EL (cell line): ENCODE measurements around the gene UBXN2A.

Experiments
- DNase-seq: peaks from one replicate; pipeline ENCODE4 v3.0.0-alpha.2; 2016

Gene UBXN2A, protein sequence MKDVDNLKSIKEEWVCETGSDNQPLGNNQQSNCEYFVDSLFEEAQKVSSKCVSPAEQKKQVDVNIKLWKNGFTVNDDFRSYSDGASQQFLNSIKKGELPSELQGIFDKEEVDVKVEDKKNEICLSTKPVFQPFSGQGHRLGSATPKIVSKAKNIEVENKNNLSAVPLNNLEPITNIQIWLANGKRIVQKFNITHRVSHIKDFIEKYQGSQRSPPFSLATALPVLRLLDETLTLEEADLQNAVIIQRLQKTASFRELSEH

DNA sequence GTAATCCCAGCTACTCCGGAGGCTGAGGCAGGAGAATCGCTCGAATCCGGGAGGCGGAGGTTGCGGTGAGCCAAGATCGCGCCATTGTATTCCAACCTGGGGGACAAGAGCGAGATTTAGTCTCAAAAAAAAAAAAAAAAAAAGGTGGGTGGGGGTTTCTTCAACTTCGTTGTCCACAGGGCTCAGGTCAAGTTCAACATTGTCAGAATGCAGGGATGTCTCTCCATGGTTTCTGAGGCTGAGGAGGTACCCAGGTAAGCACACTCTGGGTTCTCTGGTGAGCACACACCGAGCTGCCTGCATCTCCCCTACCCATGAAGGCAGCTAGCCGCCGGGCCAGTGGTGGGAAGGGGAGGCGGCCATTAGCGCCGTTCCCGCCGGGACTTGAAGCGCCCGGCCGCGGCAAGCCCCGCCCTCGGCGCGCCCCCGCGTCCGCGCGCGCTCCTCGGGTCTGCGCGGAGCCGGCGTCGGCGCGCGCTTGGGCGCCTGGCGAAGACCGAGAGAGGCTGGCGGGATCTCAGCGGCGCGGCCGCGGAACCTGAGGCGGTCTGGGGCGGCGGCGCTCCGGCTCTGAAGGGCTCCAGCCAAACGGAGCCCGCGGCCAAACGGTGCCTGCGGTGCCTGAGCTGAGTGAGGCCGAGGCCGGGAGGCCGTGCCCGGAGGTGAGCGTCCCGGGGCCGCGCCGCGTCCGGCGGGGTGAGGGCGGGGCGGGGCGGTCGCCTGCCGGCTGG is at the start of gene UBXN2A:
TSS of gene UBXN2A (plus strand) at position 477 of the 731 bp plus-strand sequence. CDS start 17,852 bp downstream, outside the sequence.
- DNase-seq = peak; percentile 83

DNA sequence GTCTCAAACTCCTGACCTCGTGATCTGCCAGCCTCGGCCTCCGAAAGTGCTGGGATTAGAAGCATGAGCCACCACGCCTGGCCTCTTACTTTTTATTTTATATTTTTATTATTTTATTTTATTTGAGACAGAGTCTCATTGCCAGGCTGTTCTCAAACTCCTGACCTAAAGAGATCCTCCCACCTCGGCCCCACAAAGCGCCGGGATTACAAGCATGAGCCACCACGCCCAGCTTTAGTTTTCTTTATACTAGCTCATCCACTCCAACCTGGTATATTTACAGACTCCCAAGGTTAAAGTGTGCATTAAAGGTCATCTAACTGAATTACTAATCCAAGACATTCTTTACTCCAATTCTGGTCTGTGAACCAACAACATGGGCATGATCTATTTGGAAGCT is 40.1 kb upstream of the UBXN2A start:
- no peak for DNase-seq

DNA sequence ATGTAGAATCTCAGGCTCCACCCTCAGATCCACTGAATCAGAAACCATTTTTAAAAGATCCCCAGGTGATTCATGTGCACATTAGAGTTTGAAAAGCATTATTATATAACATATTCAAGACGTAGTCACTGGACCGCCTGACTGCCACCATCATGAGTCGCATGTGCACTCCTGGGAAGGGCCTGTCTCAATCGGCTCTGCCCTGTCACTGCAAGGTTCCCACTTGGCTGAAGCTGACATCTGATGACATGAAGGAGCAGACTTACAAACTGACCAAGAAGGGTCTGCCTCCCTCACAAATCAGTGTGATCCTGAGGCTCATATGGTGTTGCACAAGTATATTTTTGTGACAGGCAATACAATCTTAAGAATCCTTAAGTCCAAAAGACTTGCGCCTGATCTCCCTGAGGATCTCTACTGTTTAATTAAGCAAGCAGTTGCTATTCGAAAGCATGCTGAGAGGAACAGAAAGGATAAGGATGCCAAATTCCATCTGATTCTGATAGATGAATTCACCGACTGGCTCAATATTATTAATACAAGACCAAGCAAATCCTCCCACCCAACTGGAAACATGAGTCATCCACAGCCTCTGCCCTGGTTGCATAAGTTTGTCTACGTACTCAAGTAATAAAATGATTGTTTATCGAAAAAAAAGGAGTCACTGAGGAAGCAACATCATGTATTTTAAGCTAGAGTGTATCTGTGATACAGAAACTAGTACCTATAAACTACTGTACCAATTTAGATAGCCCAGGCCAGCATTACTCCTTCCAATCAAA is 39.5 kb upstream of the UBXN2A start:
- peak; percentile 81 for DNase-seq

DNA sequence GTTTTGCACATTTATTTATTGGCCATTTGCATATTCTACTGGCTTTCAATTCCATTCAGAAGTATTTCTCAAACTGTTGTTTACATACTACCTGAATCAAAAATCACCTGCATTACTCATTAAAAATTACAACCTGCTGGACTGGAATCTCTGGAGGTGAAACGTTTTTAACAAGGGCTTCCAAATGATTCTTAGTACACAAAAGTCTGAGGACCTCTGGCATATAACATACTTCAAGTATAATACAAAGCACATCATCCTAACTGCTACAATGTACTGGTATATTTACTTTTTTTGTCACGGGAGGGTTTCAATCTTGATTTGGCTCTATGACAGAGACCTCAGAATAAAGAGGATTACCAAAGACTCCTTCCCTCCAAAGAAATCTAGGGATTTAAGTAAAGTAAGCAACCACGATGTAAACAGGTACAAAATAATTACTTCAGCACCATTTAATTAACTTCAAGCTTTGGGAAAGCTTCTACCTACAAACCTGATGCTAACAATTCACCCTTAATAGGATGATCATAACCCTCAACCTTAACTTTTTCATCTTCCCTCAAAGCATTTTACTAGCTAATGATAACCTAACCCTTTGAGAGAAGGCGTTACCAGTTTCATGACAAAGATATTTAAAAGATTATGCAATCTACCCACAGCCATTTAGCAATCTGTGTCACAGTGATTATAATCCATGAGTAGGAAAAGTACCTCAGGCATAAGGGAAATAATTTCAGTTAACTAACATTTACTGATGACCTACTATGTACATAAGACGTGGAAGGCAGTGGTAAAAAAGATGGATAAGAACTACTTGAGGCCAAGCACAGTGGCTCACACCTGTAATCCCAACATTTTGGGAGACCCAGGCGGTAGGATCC is 38.1 kb upstream of the UBXN2A start:
- peak; percentile 59 for DNase-seq

DNA sequence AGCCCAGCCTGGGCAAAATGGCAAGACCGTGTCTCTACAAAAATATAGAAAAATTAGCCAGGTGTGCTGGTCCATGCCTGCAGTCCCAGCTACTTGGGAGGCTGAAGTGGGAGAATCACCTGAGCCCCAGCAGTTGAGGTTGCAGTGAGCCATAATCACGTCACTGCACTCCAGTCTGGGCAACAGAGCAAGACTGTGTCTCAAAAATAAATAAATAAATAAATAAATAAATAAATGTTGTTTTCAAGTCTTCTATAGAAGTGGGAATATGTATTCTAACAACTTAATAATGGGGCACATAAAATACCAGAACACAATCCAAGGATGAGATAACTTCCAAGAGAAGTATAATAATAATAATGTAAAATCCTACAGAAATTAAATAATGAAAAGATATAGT is 37.2 kb upstream of the UBXN2A start:
- DNase-seq = no peak

DNA sequence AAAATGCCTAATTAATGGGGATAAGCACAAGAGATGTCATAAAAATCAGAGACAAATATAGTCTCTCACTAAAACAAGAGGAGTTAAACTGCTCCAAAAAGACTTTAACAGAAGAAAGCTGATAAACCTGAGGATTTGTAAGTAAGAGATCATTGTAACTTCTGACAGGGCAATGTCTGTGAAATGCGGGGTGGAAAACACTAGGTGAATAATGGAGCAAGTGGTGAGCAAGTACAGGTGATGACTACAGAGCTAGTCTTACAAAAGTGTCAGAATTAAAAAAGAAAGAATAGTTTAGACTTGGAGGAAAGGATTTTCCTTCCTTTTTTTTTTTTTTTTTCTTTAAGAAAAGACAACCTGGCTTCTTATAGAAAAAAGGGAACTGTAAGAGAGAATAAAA is 36.0 kb upstream of the UBXN2A start:
- no peak for DNase-seq

DNA sequence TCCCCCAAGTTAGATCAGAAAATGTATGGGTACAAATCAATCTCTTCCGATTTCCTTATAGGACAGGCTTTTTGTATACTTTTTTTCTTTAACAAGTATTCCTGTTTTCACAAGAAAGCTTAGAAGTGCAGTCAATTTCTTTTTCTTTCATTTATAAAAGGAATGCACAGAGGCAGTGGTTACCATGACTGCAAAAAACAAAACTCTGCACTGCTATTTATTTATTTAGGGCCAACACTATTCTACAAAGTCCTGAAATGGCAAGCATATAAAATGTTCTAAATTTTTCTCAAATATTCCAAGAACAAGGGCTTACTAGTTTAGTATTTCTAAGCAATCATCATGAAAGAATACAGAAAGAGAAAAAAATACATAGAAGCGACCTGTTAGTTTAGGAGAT is 35.6 kb upstream of the UBXN2A start:
- peak; percentile 33 for DNase-seq

DNA sequence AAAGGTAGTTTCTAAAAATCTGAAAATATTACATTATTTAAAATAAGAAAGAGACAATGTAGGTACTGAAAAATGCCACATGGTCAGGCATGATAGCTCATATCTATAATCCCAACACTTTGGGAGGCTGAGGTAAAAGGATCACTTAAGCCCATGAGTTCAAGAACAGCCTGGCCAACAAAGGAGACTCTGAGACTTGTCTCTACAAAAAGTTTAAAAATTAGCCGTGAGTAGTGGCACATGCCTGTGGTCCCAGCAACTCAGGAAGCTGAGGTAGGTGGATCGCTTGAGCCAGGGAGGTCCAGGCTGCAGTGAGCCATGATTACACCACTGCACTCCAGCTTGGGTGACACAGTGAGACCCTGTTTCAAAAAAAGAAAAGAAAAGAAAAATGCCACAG is 35.1 kb upstream of the UBXN2A start:
- peak; percentile 17 for DNase-seq

DNA sequence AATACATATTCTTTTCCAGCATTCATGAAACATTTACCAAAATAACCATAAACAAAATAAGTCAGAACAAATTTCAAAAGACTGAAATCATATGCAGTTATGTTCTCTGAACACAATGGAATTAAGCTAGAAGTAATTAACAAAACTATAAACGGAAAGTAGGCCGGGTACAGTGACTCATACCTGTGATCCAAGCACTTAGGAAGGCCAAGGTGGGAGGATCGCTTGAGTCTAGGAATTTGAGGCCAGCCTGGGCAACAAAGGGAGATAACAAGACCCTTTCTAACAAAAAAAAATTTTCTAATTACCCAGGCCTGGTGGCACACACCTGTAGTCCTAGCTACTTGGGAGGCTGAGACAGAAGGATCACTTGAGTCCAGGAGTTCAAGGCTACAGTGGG is 28.2 kb upstream of the UBXN2A start:
- DNase-seq = peak; percentile 38

DNA sequence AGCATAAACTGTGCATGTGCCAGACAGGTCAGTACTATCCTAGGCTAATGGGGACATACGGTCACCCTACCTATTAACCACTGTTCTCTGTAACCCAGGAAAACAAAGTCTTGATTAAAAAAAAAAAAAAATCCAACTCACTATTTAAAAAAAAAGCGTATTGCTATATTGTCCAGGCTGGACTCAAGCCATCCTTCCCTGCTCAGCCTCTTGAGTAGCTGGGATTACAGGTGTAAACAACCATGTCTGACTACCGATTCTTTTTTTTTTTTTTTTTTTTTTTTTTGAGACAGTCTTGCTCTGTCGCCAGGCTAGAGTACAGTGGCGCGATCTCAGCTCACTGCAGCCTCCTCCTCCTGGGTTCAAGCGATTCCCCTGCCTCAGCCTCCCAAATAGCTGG is 24.9 kb upstream of the UBXN2A start:
- DNase-seq = no peak

DNA sequence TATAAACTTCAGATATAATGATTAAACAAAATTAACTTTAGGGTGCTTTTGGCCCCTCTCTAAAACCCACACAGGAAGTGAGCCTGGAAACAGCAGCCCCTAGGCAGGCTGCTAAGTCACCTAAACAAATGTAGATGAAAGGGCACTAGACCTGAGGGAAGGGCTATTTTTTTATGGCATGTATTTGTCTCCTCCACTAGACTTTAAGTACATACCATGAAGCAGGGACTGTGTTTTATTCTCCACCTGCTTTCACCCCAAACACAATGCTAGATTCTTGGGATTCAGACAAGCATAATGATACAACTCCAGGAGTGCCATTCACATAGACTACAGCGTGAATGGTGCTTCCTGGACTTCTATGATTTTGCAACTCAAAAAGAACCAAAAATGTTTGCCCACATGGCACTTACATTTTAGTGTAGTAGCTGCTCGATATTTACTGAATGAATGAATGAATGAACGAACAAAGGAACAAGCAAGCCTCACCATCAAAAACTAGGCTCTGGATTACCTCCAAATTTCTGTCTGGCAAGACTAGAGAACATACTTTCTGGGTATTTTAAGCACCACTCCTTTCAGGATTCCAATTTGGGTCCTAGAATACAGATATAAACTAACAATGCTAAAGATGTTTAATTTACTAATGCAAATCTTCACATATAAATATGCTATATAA is 23.4 kb upstream of the UBXN2A start:
- DNase-seq = no peak

DNA sequence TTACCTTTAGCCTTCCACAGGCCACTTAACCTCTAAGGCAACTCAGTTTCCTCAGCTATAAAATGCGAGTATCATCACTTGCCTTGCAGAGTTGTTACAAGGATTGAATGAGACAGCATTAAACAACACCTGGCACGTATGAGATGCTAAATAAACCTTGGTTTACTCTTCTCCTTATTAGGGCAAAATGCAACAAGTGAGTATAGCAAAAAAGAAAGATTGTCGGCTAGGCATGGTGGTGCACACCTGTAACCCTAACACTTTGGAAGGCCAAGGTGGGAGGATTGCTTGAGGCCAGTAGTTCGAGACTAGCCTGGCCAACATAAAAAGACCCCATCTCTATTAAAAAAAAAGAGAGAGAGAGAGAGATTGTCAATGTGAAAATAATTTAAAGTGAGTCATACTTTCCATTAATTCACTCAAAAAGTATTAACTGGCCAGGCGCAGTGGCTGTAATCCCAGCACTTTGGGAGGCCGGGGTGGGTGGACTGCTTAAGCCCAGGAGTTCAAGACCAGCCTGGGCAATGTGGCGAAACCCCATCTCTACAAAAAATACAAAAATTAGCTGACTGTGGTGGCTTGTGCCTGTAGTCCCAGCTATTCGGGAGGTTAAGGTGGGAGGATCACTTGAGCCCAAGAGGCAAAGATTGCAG is 21.3 kb upstream of the UBXN2A start:
- DNase-seq = no peak

DNA sequence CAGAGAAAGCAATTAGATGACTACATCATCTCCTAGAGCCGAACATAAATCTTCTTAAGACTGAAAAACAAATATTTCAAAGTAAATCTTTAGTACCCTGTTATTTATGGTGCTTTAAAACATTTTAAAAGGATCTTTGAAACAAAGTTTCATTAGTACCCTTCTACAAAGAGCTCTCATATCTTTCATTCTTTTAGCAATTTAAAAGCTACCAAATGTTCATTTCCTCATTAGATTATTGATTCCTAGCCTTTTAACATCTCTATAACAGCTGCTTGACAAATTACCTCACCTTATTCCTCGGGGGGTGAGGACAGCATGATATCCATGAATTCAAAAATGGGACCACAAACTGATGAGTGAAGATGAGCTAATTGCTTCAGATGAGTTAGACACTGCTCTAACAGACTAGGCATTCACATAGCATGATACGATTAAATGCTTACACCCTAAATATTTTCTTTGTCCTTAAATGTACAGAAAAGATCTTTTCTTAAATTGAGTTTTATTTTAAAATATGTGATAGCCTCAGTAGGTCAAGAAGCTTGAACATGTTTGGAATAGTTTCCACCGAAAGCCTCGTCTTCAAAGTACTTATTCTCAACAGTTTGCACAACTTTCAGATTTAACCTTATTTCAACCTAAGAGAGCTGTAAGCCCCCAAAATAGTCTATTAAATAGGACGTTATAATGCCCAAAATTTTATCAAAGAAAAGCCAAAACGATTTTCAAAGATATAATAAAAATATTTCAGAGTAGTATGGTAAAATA is 15.5 kb upstream of the UBXN2A start:
- DNase-seq = no peak

DNA sequence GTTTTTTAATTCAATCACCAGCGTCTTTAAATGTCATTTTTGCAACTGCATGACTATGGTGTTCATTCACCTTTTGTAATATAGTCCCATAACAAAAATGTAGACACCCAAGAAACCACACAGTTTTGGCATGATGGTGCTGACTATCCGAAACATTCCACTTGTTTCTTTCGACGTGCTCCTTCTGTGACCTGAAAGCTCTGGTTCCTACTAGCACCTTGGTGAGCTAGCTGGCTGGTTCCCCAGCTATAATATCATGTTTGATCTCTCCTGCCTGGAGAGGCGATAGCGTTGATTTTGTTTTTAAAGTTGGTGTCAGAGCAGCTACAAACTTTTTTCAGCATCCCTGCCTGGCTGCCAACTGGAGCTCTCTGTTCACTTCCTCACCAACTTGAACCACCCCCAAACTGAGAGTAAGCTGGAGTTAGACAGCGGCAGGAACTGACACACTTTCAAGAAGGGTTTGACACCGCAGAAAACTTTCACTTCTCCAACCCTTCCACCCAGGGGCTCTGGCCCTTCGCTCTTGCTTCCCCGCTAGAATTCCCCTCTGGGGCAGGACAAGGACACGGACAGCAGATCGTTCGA is 14.5 kb upstream of the UBXN2A start:
- peak; percentile 76 for DNase-seq

DNA sequence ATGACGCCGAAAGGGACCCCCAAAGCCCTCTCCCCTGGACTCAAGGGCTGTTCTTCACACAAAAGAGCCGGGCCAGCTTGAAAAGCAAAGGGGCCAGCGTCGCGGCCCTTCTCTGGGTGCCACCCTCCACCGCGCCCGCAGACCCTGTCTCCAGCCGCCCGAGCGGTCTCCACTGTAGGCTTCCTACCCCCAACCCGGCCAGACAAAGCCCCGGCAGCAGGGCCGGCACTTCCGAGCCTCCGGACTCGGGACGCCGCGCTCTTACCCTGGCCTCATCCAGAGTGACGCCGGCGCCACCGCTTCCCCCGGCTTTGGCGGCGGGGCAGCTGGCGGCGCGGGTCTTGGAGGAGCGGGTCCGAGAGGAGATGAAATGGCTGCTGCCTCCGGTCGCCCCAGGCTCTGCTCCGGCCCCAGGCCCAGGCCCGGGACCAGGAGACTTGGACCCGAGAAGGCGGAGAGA is 13.9 kb upstream of the UBXN2A start:
- peak; percentile 39 for DNase-seq

DNA sequence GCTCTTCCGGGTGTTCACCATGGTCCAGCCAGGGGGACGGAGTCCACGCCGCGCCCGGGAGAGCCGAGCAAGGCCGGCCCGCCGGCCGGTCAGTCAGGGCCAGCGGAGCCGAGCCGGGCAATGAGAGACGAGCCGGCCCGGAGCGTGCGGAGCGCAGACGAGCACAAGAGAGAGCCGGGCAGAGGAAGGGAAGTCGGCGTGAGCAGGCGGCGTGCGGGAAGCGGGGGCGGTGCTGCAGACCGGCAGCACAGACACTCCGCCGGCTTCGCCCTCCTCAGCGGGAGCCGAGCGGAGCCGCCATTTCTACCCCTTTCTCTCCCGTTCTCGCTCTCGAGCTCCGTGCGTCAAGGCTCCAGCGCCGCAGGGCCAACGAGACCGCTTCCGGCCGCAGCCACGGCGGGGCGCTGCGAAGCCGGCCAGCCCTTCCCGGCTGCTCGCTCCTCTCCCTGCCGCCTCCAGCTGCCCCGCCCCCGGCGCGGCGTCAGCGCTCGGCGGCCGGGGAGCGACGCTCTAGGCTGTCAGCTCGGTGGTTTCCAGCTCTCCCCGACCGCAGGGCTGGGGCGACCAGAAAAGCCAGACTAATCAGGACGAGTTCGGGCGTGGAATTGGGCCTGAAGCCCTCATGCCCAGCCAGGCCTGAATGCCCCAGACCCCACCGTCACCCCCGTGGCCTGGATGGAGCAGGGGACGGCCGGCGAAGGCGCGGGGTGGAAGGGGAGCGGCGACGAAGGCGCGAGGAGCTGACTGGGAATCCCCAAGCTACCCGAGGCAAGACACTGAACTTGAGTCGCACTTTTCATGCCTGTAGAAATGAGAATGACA is 13.3 kb upstream of the UBXN2A start, which contains the start of gene ATAD2B:
TSS of gene ATAD2B (minus strand) at position 374 of the 822 bp plus-strand sequence. CDS start at position 21, 353 bp downstream.
- peak; percentile 94 for DNase-seq

DNA sequence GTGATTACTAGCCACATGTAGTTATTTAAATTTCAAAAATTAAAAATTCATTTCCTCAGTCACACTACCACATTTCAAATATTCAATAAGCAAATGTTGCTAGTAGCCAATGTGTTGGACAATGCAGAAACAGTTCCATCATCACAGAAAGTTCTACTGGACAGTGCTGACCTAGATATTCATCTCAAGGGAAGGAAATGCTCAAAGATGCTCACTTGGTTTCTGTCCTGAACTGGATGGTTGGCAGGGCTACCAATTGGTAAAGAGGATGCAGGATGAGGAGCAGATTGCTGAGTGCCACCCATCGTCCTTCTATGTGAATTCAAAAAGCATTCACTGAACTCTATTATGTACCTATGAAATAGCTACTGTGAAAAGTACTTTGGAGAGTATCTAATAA is 6.0 kb upstream of the UBXN2A start:
- no peak for DNase-seq

DNA sequence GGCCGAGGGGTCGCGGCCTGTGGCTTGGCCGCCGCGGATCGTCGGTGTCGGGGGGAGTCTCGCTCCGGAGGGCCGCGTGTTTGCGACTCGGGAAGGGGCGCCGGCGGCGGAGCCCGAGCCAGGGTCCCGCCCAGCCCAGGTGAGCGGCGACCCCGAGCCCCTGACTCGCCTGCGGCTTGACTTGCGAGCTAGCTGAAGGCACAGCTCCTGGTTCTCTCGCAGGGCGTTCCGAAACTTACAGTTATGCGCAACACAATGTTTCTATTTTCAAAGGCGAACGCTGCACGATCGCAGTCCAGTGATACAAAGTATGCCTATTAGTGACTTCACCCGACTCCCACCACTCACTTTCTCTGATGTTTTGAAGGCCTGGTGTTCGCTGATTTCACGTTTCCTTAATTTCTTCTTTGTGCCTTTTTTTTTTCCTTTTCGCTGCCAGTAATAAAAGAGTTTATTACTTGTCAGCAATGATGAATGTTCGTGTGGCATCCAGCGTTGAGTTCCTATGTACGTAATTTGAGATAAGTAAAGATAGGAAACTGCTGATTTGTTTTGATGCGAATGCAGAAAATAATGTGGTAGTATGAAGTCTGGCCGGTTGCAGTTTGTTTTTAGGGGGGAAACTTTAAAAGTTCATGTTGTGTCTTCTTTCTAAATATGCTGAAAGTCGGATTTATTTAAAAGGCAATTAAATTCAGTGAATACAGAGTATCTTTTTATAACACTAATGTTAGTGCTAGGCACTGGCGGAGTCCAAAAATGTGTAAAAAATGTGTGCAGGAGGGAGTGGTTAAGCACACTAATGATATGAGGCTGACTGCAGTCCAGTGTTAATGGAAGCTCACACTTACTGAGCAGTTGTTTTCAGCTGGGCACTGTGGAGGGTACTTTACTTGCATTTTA is 706 bp downstream of the UBXN2A start:
- DNase-seq = peak; percentile 51
